HepG2 (cell line): Measurements from ENCODE around the gene RNASE8. TPM values are rescaled to one million over a fixed set of nuclear protein-coding genes. Genes with fewer than 3 reads are reported as not detected.

ENCODE experiments used
- ATAC-seq: fragments of 200-7000 bp; cut with Tn5 transposase; 3 replicates; pipeline ENCODE4 v1.9.1; 2020; ENCODE audit warnings: mild to moderate bottlenecking, moderate library complexity
- BruUV-seq: library from RNA; stranded (reverse); fragments of 400-500 nt; replicated peaks from 2 replicates; lab custom pipeline; 2021; lab: Mats Ljungman, UMichigan
- CTCF ChIA-PET: fragments of 300-600 bp; formaldehyde crosslinking; extraction: SDS; loops from one replicate; lab custom pipeline; 2021; ENCODE audit warnings: low total read pairs, inconsistent platforms, low intra/inter-chr PET ratio; lab: Yijun Ruan, JAX
- POLR2A ChIA-PET: fragments of 350-600 bp; sonication (Branson Sonifier 250); formaldehyde crosslinking; loops from one replicate; lab custom pipeline; 2020; ENCODE audit warnings: antibody characterized with exemption, inconsistent platforms; lab: Yijun Ruan, JAX
- DNase-seq: peaks from one replicate; pipeline ENCODE4 v3.0.0-alpha.2; 2015; ENCODE audit warnings: low spot score
- FAIRE-seq: peaks from 3 replicates; lab custom pipeline; 2011; peaks lifted over from hg19 to GRCh38; lab: Jason Lieb, UNC
- H2AFZ ChIP-seq: one replicate; pipeline ENCODE4 v1.6.1; 2011; ENCODE audit warnings: low read length, inconsistent platforms
- H3K27ac ChIP-seq: fragments of 300-600 bp; 3 replicates; pipeline ENCODE4 v1.8.0; 2011; ENCODE audit warnings: mixed run types, mild to moderate bottlenecking, mixed read lengths, low read length, inconsistent platforms; ENCODE audit not compliant: insufficient read depth; ENCODE audit errors: extremely low read length
- H3K27me3 ChIP-seq, 2 experiments: fragments of 200-600 bp in 1 of 2; 2 replicates in 1 of 2; 3 replicates in 1 of 2; pipeline versions ENCODE4 v1.6.0 to v1.8.0; 2011; ENCODE audit warnings: low read length in 2 of 2, mild to moderate bottlenecking in 2 of 2, moderate library complexity in 2 of 2, inconsistent platforms in 1 of 2; ENCODE audit not compliant: insufficient read depth in 2 of 2, control insufficient read depth in 1 of 2
- H3K36me3 ChIP-seq, 2 experiments: fragments of 200-600 bp in 1 of 2; replicated peaks in 1 of 2; 2 replicates in 1 of 2; 3 replicates in 1 of 2; pipeline versions ENCODE4 v1.5.1 to v1.8.0; 2011; ENCODE audit warnings: low read length in 2 of 2, inconsistent platforms in 1 of 2; ENCODE audit not compliant: insufficient read depth in 2 of 2, control insufficient read depth in 1 of 2
- H3K4me1 ChIP-seq: 2 replicates; pipeline ENCODE4 v1.5.1; 2012; ENCODE audit warnings: low read length, inconsistent platforms; ENCODE audit not compliant: insufficient read depth
- H3K4me2 ChIP-seq: 2 replicates; pipeline ENCODE4 v1.6.0; 2011; ENCODE audit warnings: low read depth, low read length, inconsistent platforms
- H3K4me3 ChIP-seq, 3 experiments: fragments of 200-600 bp in 1 of 3; sonication (generic), shearing (Covaris generic) in 1 of 3; replicated peaks in 1 of 3; 2 replicates each; pipeline ENCODE4 v1.5.1; 2011 to 2016; ENCODE audit warnings: low read length in 3 of 3, inconsistent platforms in 2 of 3, low read depth in 2 of 3, mild to moderate bottlenecking in 2 of 3, control low read depth in 1 of 3, mixed read lengths in 1 of 3; ENCODE audit not compliant: insufficient read depth in 1 of 3
- H3K79me2 ChIP-seq: one replicate; pipeline ENCODE4 v1.6.1; 2011; ENCODE audit warnings: low read length, inconsistent platforms; ENCODE audit not compliant: insufficient read depth
- H3K9ac ChIP-seq: 2 replicates; pipeline ENCODE4 v1.6.0; 2011; ENCODE audit warnings: mild to moderate bottlenecking, low read depth, low read length, inconsistent platforms; ENCODE audit not compliant: insufficient read depth
- H3K9me3 ChIP-seq: 2 replicates; pipeline ENCODE4 v1.5.1; 2012; ENCODE audit warnings: mild to moderate bottlenecking, low read length
- H4K20me1 ChIP-seq: 2 replicates; pipeline ENCODE4 v1.6.0; 2011; ENCODE audit warnings: inconsistent platforms, mild to moderate bottlenecking, low read length, moderate library complexity; ENCODE audit not compliant: insufficient read depth
- ADNP ChIP-seq: sonication (generic); formaldehyde crosslinking; IDR thresholded peaks from 2 replicates; pipeline ENCODE4 v1.4.0; 2020; ENCODE audit warnings: missing genetic modification reagents
- ATM ChIP-seq: fragments of 450-650 bp; IDR thresholded peaks from 2 replicates; pipeline ENCODE4 v1.7.1; 2017; ENCODE audit warnings: mild to moderate bottlenecking, borderline replicate concordance
- GZF1 ChIP-seq: sonication (generic); formaldehyde crosslinking; IDR thresholded peaks from 2 replicates; pipeline ENCODE4 v1.5.1; 2020; ENCODE audit warnings: mild to moderate bottlenecking, missing genetic modification reagents
- HMGA1 ChIP-seq: sonication (generic); formaldehyde crosslinking; conservative IDR thresholded peaks from 2 replicates; pipeline ENCODE4 v1.4.0; 2020; ENCODE audit warnings: missing genetic modification reagents
- HNF4G ChIP-seq, 2 experiments: sonication (generic) in 1 of 2; formaldehyde crosslinking in 1 of 2; IDR thresholded peaks; 2 replicates each; pipeline versions ENCODE4 v1.4.0 to v1.6.1; 2011 to 2020; ENCODE audit warnings: borderline replicate concordance in 2 of 2, low read depth in 2 of 2, mild to moderate bottlenecking in 2 of 2, low read length in 1 of 2, missing genetic modification reagents in 1 of 2, moderate library complexity in 1 of 2
- HOXA9 ChIP-seq: sonication (generic); formaldehyde crosslinking; IDR thresholded peaks from 2 replicates; pipeline ENCODE4 v1.8.1; 2022; ENCODE audit warnings: missing genetic modification reagents, mild to moderate bottlenecking, moderate library complexity, borderline replicate concordance
- KDM6A ChIP-seq: IDR thresholded peaks from 2 replicates; pipeline ENCODE4 v1.6.1; 2016; ENCODE audit warnings: low read depth
- NFKB2 ChIP-seq: sonication (generic); formaldehyde crosslinking; IDR thresholded peaks from 2 replicates; pipeline ENCODE4 v1.4.0; 2020; ENCODE audit warnings: missing genetic modification reagents, borderline replicate concordance
- RAD21 ChIP-seq: fragments of 450-650 bp; formaldehyde crosslinking; IDR thresholded peaks from 2 replicates; pipeline ENCODE4 v1.5.0; 2020; ENCODE audit warnings: mild to moderate bottlenecking
- RFX1 ChIP-seq: fragments of 450-650 bp; IDR thresholded peaks from 2 replicates; pipeline ENCODE4 v1.6.1; 2017
- ZNF451 ChIP-seq: sonication (generic); formaldehyde crosslinking; IDR thresholded peaks from 2 replicates; pipeline ENCODE4 v1.5.0; 2020; ENCODE audit warnings: mild to moderate bottlenecking, missing genetic modification reagents
- ZNF501 ChIP-seq: sonication (generic); formaldehyde crosslinking; IDR thresholded peaks from 2 replicates; pipeline ENCODE4 v1.5.1; 2020; ENCODE audit warnings: mild to moderate bottlenecking, moderate library complexity, missing genetic modification reagents
- ZNF709 ChIP-seq: sonication (generic); formaldehyde crosslinking; IDR thresholded peaks from 2 replicates; pipeline ENCODE4 v1.5.0; 2020; ENCODE audit warnings: mild to moderate bottlenecking, missing genetic modification reagents
- WGBS: methylation state at CpG from one replicate; pipeline ENCODE4 v1.1.6; 2017; ENCODE audit warnings: low lambda C conversion rate; 5-methylcytosine and 5-hydroxymethylcytosine counted together
- in situ Hi-C: cut with HindIII; loops from 2 replicates; pipeline ENCODE4 v1.10.0; 2017; ENCODE audit warnings: low pct_unique_long_range_greater_than_20kb; ENCODE audit not compliant: extremely low pct_ligation_motif_present
- intact Hi-C: fragments of 100-400 bp; cut with micrococcal nuclease; formaldehyde crosslinking; loops from one replicate; pipeline ENCODE4 v1.10.0; 2022; ENCODE audit not compliant: unreplicated experiment
- polyA plus RNA-seq, 8 experiments: library from polyadenylated mRNA; depleted of rRNA in 3 of 8; stranded (reverse) in 7 of 8; unstranded in 1 of 8; fragments of >200 nt; fragmentation: Illumina TruSeq in 4 of 8; extraction: Trizol in 4 of 8; gene quantifications; 2 replicates each; pipeline versions ENCODE4 v1.2.1 to v1.2.3, GENCODE V29; 2011 to 2016; ENCODE audit warnings: low read depth in 4 of 8, missing spikeins in 1 of 8, mixed read lengths in 1 of 8; ENCODE audit not compliant: insufficient read depth in 1 of 8
- total RNA-seq, 5 experiments: library from RNA; depleted of rRNA; stranded (reverse); fragments of >200 nt; fragmentation: Illumina TruSeq; extraction: Trizol; gene quantifications; 2 replicates each; pipeline ENCODE4 v1.2.3, GENCODE V29; 2016; ENCODE audit warnings: low read depth in 1 of 5
- TF ChIP-seq, protein P1 (sequence below): sonication (generic); formaldehyde crosslinking; IDR thresholded peaks from 2 replicates; pipeline ENCODE4 v1.5.1; 2020; ENCODE audit warnings: missing genetic modification reagents, mild to moderate bottlenecking, borderline replicate concordance
- TF ChIP-seq, protein P2 (sequence below): sonication (generic); IDR thresholded peaks from 2 replicates; pipeline ENCODE4 v1.6.1; 2016; ENCODE audit warnings: low read depth, borderline replicate concordance
- TF ChIP-seq, protein P3 (sequence below): sonication (generic); formaldehyde crosslinking; IDR thresholded peaks from 2 replicates; pipeline ENCODE4 v1.5.1; 2020; ENCODE audit warnings: mild to moderate bottlenecking, missing genetic modification reagents, moderate library complexity

RNASE8 gene
- total and polyA plus RNA-seq, 2 of the 13 experiments (the other 11 are each of a cell fraction or from before 2014, with no cell fraction given): not detected

DNA sequence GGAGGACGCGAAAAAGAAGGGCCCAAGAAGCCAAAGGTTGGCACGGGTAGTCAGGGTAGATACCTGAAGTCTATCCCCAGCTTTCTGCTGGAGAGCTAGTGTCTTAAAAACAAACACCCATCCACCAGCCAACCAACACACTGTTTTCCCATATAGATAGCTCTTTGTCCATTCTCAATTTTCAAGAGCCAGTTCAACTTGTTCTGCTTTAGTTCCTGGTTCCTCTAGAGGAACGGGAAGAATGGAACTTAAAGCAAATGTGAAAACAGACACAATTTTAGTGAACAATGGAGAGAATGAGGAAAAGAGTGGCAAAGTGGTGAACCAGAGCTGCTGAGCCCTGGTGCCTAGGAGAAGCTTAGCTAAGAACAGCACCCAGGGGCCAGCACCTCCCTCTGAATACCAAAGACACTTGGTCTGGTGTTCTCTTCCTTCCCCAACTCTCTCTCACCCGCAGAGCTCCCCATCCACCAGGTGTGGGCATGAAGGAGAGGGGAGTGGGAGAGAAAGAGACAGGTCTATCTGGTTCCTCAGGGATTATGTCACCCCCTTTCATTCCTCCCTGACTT lies 36.6 kb upstream of the RNASE8 start:
- Histone ChIP-seq H3K9me3 (no peaks in the 10 kb centered on the region), H3K27ac (no peak overlapping the region), H3K27me3 (no peaks in the 10 kb centered on the region; a peak in 1 of 5 replicates), H3K4me3 (no peak overlapping the region), H3K36me3 (peaks cover 35 to 51% of the 10 kb centered on the region in 2 experiments)
- 98% methylated on average over 5 of the region's 5 CpGs for WGBS
- ATAC-seq: no peak
- TF ChIP-seq ZNF451 (CRISPR knock-in tag) (no peak), HNF4G (IDR thresholded peaks at IDR 0.05; ENCODE audit: borderline replicate concordance, low read depth, low read length) (no peak), HNF4G (CRISPR knock-in tag; IDR thresholded peaks at IDR 0.05; ENCODE audit: borderline replicate concordance, low read depth) (no peak), NFKB2 (CRISPR knock-in tag) (no peak), KDM6A (no peak), HOXA9 (CRISPR knock-in tag) (no peak), HMGA1 (CRISPR knock-in tag) (no peak), ZNF501 (CRISPR knock-in tag) (no peak)
- TF ChIP-seq, all 625 proteins: peak for 0
- FAIRE-seq: no peak
- H3K9ac ChIP-seq: no peak overlapping the region
- no peak overlapping the region for H2AFZ ChIP-seq
- intact Hi-C loops: no loop called here
- no peak for DNase-seq
- no peak overlapping the region for H3K4me2 ChIP-seq
- H3K79me2 ChIP-seq: peaks cover 13% of the 10 kb centered on the region
- in situ Hi-C loops: no loop called here
- POLR2A ChIA-PET: interaction anchor here (0.8 to 1.5 kb wide), 3 partner anchors 18 to 76 kb away, joined by 3 read pairs; partner anchors contain the start of gene ARHGEF40
- CTCF ChIA-PET: no interaction called here
- no peaks in the 10 kb centered on the region for H4K20me1 ChIP-seq
- H3K4me1 ChIP-seq: peaks cover 41% of the 10 kb centered on the region
- BruUV-seq: no TSS peak

DNA sequence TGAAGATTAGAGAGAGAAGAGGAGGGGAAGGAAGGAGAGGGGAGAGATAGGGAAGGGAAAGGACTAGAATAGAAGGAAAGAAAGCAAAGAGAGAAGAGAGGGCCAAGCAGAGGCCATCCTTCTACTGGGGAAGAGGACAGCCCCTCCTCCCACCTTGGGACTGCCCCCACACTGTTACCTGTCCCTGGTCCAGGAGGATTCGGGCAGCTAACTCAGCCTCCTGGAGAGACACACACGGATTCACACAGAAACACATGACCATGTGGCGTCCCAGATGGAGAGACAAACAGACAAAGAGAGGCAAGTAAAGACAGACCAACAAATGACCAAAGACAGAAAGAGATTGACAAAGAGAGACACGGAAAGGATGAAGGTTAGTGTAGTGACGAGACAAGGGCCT lies 34.9 kb upstream of the RNASE8 start:
- Histone ChIP-seq H4K20me1 (no peaks in the 10 kb centered on the region), H3K4me3 (no peak overlapping the region), H3K4me2 (peak overlapping the region; percentile 92), H3K9me3 (no peaks in the 10 kb centered on the region), H3K4me1 (peaks cover 57% of the 10 kb centered on the region), H2AFZ (no peak overlapping the region), H3K9ac (no peak overlapping the region), H3K36me3 (peaks cover 32 to 41% of the 10 kb centered on the region in 2 experiments), H3K79me2 (peaks cover 13% of the 10 kb centered on the region), H3K27ac (no peak overlapping the region), H3K27me3 (no peaks in the 10 kb centered on the region; a peak in 1 of 5 replicates)
- BruUV-seq: no TSS peak
- FAIRE-seq (no peak), ATAC-seq (no peak), DNase-seq (no peak)
- WGBS: 92% methylated on average over 5 of the region's 5 CpGs
- CTCF ChIA-PET: interaction anchor here (1.4 kb wide), 1 partner anchor 18 kb away, joined by 3 read pairs; no protein-coding TSS in a partner anchor
- in situ Hi-C loops (no loop called here), intact Hi-C loops (no loop called here)
- POLR2A ChIA-PET: interaction anchor here (2.6 to 3.0 kb wide), 2 partner anchors 17 to 31 kb away, joined by 10 to 26 read pairs; no protein-coding TSS in a partner anchor
- TF ChIP-seq, protein P1, sequence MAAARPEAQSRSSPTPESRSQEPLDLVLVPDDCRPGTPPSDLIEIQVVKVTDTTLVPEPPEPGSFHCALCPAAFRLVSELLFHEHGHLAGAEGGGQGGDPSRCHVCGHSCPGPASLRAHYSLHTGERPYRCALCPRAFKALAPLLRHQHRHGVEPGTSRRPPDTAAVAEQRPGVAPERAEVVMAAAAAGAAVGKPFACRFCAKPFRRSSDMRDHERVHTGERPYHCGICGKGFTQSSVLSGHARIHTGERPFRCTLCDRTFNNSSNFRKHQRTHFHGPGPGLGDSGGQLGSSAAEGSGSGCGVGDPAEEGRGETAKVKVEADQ (CRISPR knock-in tag): 0 out of 2 replicates have a peak, but pooled peaks have one; percentile 53
- TF ChIP-seq, protein P2, sequence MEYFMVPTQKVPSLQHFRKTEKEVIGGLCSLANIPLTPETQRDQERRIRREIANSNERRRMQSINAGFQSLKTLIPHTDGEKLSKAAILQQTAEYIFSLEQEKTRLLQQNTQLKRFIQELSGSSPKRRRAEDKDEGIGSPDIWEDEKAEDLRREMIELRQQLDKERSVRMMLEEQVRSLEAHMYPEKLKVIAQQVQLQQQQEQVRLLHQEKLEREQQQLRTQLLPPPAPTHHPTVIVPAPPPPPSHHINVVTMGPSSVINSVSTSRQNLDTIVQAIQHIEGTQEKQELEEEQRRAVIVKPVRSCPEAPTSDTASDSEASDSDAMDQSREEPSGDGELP: no peak
- TF ChIP-seq ADNP (CRISPR knock-in tag): no peak
- TF ChIP-seq RFX1: no peak
- TF ChIP-seq ZNF709 (CRISPR knock-in tag): no peak
- TF ChIP-seq, protein P3, sequence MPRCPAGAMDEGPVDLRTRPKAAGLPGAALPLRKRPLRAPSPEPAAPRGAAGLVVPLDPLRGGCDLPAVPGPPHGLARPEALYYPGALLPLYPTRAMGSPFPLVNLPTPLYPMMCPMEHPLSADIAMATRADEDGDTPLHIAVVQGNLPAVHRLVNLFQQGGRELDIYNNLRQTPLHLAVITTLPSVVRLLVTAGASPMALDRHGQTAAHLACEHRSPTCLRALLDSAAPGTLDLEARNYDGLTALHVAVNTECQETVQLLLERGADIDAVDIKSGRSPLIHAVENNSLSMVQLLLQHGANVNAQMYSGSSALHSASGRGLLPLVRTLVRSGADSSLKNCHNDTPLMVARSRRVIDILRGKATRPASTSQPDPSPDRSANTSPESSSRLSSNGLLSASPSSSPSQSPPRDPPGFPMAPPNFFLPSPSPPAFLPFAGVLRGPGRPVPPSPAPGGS (CRISPR knock-in tag): 0 out of 2 replicates have a peak, but pooled peaks have one; percentile 39
- TF ChIP-seq ATM: no peak
- no peak for TF ChIP-seq RAD21 (CRISPR knock-in tag)
- no peak for TF ChIP-seq GZF1 (CRISPR knock-in tag)
